Upper lobe of left lung (tissue), 6 donors: Measurements from ENCODE around the gene TOM1L2. TPM values are rescaled to one million over a fixed set of nuclear protein-coding genes. Genes with fewer than 3 reads are reported as not detected.

Experiments
- ATAC-seq, 2 donors: fragments of 200-7000 bp; cut with Tn5 transposase; one replicate each; pipeline ENCODE4 v1.9.1; 2022; ENCODE audit warnings: mild to moderate bottlenecking in 2 of 2, moderate library complexity in 2 of 2; ENCODE audit not compliant: low FRiP score in 2 of 2
- DNase-seq, 2 donors: peaks; one replicate each; pipeline ENCODE4 v3.0.0-alpha.2; 2019 to 2020
- H3K27ac ChIP-seq, 4 donors: fragments of 200-600 bp; sonication (generic); one replicate each; pipeline ENCODE4 v1.5.1; 2016 to 2019
- H3K27me3 ChIP-seq, 4 donors: fragments of 200-600 bp; sonication (generic); one replicate each; pipeline ENCODE4 v1.5.1; 2017 to 2019
- H3K36me3 ChIP-seq, 4 donors: fragments of 200-600 bp; sonication (generic); one replicate each; pipeline ENCODE4 v1.5.1; 2016 to 2019
- H3K4me1 ChIP-seq, 4 donors: fragments of 200-600 bp; sonication (generic); one replicate each; pipeline ENCODE4 v1.5.1; 2018 to 2019
- H3K4me3 ChIP-seq, 4 donors: fragments of 200-600 bp; sonication (generic); one replicate each; pipeline ENCODE4 v1.5.1; 2017 to 2019; ENCODE audit warnings: mild to moderate bottlenecking in 2 of 4, moderate library complexity in 1 of 4
- H3K9me3 ChIP-seq, 4 donors: fragments of 200-600 bp; sonication (generic); one replicate each; pipeline ENCODE4 v1.5.1; 2018 to 2019
- EP300 ChIP-seq, 4 donors: sonication (generic); formaldehyde crosslinking; IDR thresholded peaks; one replicate each; pipeline ENCODE4 v1.5.1; 2017; ENCODE audit warnings: antibody characterized with exemption in 4 of 4, control low read depth in 2 of 4
- POLR2A ChIP-seq, 4 donors: fragments of 450-650 bp; IDR thresholded peaks; one replicate each; pipeline ENCODE4 v1.5.1; 2016 to 2017; ENCODE audit warnings: antibody characterized with exemption in 4 of 4, mild to moderate bottlenecking in 2 of 4
- POLR2AphosphoS5 ChIP-seq, 2 donors: sonication (generic); formaldehyde crosslinking; IDR thresholded peaks; one replicate each; pipeline ENCODE4 v1.5.1; 2017; ENCODE audit warnings: antibody characterized with exemption in 2 of 2
- WGBS, 2 donors: methylation state at CpG; one replicate each; pipeline ENCODE4 v1.1.5; 2017 to 2018; 5-methylcytosine and 5-hydroxymethylcytosine counted together
- total RNA-seq, 6 donors: library from RNA; depleted of rRNA in 4 of 6; stranded (reverse); fragments of >200 nt in 4 of 6; gene quantifications; one replicate each; pipeline versions ENCODE4 v1.1.0 to v1.2.1, GENCODE V29; 2016 to 2021
- TF ChIP-seq, protein P1 (sequence below), 6 experiments: fragments of 450-650 bp in 4 of 6; fragments of 200-600 bp in 2 of 6; sonication (generic) in 2 of 6; IDR thresholded peaks; one replicate each; pipeline ENCODE4 v1.5.1; 2016 to 2019; ENCODE audit warnings: antibody characterized with exemption in 6 of 6
- donor health status: DM: no; HTN: no; CAD: no; lungs with moderate emphysema.
- donor health status: DM: no; HTN: yes; CAD: no; lungs with severe emphysema.

The TOM1L2 gene
- total RNA-seq, 6 donors from 2014 or later, result 54.2 to 134 (median 72.9) TPM

DNA sequence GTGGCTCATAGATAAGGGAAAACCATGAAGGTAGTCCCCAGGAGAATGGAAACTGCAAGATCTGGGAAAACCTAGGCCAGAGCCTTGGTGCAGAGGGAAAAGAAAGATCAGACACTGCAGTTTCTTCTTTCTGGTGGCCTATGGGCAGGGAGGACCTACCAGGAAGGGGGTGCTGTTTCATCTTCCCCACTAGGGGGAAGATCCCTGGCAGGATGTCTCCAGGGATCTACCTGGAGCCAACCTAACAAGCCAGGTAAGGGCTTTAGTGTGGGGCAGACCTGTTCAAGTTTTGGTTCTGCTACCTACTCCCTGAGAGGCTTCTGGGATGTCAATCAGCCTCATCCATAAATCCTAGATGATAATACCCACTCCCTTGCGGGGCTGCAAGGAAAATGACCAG, 21.4 kb downstream of the TOM1L2 start:
- H3K4me3 ChIP-seq, result no peak overlapping the region
- no peak for ATAC-seq
- peaks cover 0 to 16% (median 4%) of the 10 kb centered on the region in 4 donors for H3K4me1 ChIP-seq
- no peak overlapping the region for H3K27ac ChIP-seq
- DNase-seq, result no peak
- H3K36me3 ChIP-seq, result peaks cover 0 to 5% (median 0%) of the 10 kb centered on the region in 4 donors
- H3K9me3 ChIP-seq, result no peaks in the 10 kb centered on the region
- TF ChIP-seq, protein P1, sequence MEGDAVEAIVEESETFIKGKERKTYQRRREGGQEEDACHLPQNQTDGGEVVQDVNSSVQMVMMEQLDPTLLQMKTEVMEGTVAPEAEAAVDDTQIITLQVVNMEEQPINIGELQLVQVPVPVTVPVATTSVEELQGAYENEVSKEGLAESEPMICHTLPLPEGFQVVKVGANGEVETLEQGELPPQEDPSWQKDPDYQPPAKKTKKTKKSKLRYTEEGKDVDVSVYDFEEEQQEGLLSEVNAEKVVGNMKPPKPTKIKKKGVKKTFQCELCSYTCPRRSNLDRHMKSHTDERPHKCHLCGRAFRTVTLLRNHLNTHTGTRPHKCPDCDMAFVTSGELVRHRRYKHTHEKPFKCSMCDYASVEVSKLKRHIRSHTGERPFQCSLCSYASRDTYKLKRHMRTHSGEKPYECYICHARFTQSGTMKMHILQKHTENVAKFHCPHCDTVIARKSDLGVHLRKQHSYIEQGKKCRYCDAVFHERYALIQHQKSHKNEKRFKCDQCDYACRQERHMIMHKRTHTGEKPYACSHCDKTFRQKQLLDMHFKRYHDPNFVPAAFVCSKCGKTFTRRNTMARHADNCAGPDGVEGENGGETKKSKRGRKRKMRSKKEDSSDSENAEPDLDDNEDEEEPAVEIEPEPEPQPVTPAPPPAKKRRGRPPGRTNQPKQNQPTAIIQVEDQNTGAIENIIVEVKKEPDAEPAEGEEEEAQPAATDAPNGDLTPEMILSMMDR (IDR thresholded peaks at IDR 0.05), result no peak
- TF ChIP-seq POLR2AphosphoS5 (IDR thresholded peaks at IDR 0.05) (no peak), EP300 (IDR thresholded peaks at IDR 0.05) (no peak), POLR2A (IDR thresholded peaks at IDR 0.05) (no peak)
- WGBS, 2 donors, result 100% methylated on average over 1 of the region's 1 CpG
- no peaks in the 10 kb centered on the region for H3K27me3 ChIP-seq

DNA sequence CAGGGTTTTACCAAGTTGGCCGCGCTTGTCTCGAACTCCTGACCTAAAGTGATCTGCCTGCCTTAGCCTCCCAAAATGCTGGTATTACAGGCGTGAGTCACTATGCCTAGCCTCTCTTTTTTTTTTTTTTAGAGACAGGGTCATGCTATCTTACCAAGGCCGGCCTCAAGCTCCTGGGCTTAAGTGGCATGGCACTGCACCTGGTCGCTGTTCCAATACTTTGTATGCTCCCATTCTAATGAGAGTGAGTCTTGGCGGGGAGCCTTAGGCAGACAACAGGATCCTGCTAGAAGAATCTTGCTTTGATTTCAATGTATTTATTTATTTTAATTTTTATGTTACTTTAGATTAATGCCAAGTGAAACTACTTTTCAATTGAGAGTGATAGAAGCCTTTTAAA, 21.9 kb downstream of the TOM1L2 start:
- ATAC-seq, result no peak
- H3K36me3 ChIP-seq, result peaks cover 0 to 5% (median 0%) of the 10 kb centered on the region in 4 donors
- DNase-seq, result no peak
- H3K4me3 ChIP-seq, result no peak overlapping the region
- H3K4me1 ChIP-seq, result peaks cover 0 to 16% (median 4%) of the 10 kb centered on the region in 4 donors
- no peaks in the 10 kb centered on the region for H3K27me3 ChIP-seq
- no peaks in the 10 kb centered on the region for H3K9me3 ChIP-seq
- WGBS, 2 donors, result 93 to 96% methylated on average over 7 of the region's 7 CpGs
- TF ChIP-seq, protein P1 (IDR thresholded peaks at IDR 0.05), result no peak
- TF ChIP-seq POLR2AphosphoS5 (IDR thresholded peaks at IDR 0.05) (no peak), POLR2A (IDR thresholded peaks at IDR 0.05) (no peak), EP300 (IDR thresholded peaks at IDR 0.05) (no peak)
- H3K27ac ChIP-seq, result no peak overlapping the region

DNA sequence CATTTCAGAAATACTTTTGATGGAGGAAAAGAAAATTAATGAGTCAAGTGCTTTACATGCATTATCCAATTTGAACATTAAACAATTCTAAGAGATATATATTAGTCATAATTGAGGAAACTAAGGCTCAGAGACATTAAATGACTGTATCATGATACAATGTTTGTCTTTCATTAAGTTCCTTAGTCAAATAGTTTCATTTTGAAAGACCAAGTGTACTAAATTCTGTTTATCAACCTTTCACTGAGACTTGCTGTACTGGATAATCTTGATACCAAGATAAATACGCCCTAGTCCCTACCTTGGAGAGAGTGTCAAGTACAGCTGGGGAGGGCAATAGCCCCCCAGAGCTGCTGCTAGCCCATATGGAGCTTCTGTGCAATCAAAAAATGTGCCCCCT, 24.2 kb downstream of the TOM1L2 start:
- TF ChIP-seq, protein P1 (IDR thresholded peaks at IDR 0.05), result no peak
- TF ChIP-seq EP300 (IDR thresholded peaks at IDR 0.05) (no peak), POLR2AphosphoS5 (IDR thresholded peaks at IDR 0.05) (no peak), POLR2A (IDR thresholded peaks at IDR 0.05) (no peak)
- DNase-seq (no peak), ATAC-seq (no peak)
- Histone ChIP-seq H3K4me1 (peaks cover 12 to 31% (median 18%) of the 10 kb centered on the region in 4 donors), H3K4me3 (no peak overlapping the region), H3K27me3 (no peaks in the 10 kb centered on the region), H3K36me3 (no peaks in the 10 kb centered on the region), H3K27ac (no peak overlapping the region), H3K9me3 (no peaks in the 10 kb centered on the region)
- 56 to 69% methylated on average over 1 of the region's 1 CpG for WGBS, 2 donors

DNA sequence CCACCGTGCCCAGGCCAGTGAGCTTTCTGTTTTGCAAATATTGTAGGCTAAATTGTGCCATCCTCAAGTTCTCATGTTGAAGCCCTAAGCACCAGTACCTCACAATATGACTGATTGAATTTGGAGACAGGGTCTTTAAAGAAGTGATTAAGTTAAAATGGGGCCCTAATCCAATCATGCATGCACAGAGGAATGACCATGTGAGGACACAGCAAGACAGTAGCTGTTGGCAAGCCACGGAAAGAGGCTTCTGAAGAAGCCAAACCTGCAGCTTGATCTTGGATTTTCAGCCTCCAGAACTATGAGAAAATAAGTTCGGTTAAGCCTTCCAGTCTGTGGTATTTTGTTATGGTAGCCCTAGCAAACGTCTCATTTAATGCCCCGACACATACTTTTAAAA, 24.9 kb downstream of the TOM1L2 start:
- H3K4me1 ChIP-seq, result peaks cover 14 to 38% (median 22%) of the 10 kb centered on the region in 4 donors
- ATAC-seq (no peak), DNase-seq (no peak)
- no peak overlapping the region for H3K4me3 ChIP-seq
- no peaks in the 10 kb centered on the region for H3K36me3 ChIP-seq
- TF ChIP-seq POLR2A (IDR thresholded peaks at IDR 0.05) (no peak), EP300 (IDR thresholded peaks at IDR 0.05) (no peak), POLR2AphosphoS5 (IDR thresholded peaks at IDR 0.05) (no peak)
- TF ChIP-seq, protein P1 (IDR thresholded peaks at IDR 0.05), result no peak
- H3K27me3 ChIP-seq, result no peaks in the 10 kb centered on the region
- WGBS, 2 donors, result 90 to 93% methylated on average over 5 of the region's 5 CpGs
- H3K9me3 ChIP-seq, result no peaks in the 10 kb centered on the region
- no peak overlapping the region for H3K27ac ChIP-seq

DNA sequence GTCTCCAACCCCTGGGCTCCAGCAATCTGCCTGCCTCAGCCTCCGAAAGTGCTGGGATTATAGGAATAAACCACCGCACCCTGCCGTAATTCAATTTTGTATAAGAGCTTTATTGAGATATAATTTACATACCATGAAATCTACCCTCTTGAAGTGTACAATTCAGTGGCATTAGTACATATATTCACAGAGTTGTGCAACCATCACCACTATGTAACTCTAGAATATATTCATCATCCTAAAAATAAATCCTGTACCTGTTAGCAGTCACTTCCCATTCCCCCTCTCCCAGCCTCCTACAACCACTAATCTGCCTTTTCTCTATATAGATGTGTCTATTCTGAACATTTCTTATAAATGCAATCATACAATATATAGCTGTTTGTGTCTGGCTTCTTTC, 26.1 kb downstream of the TOM1L2 start:
- Histone ChIP-seq H3K27ac (no peak overlapping the region), H3K4me3 (no peak overlapping the region), H3K9me3 (no peaks in the 10 kb centered on the region), H3K4me1 (peaks cover 21 to 48% (median 29%) of the 10 kb centered on the region in 4 donors), H3K27me3 (no peaks in the 10 kb centered on the region), H3K36me3 (no peaks in the 10 kb centered on the region)
- no peak for DNase-seq
- WGBS, 2 donors, result 65 to 98% methylated on average over 3 of the region's 3 CpGs
- TF ChIP-seq EP300 (IDR thresholded peaks at IDR 0.05) (no peak), POLR2AphosphoS5 (IDR thresholded peaks at IDR 0.05) (no peak), POLR2A (IDR thresholded peaks at IDR 0.05) (no peak)
- TF ChIP-seq, protein P1 (IDR thresholded peaks at IDR 0.05), result no peak
- no peak for ATAC-seq
